ENCODE data around the gene LRRC9.
"Not testable (repeated sequence)": the region's sequence is repeated elsewhere in the genome, so short reads cannot be mapped to it uniquely, and the experiment has no call there.

The LRRC9 gene

DNA sequence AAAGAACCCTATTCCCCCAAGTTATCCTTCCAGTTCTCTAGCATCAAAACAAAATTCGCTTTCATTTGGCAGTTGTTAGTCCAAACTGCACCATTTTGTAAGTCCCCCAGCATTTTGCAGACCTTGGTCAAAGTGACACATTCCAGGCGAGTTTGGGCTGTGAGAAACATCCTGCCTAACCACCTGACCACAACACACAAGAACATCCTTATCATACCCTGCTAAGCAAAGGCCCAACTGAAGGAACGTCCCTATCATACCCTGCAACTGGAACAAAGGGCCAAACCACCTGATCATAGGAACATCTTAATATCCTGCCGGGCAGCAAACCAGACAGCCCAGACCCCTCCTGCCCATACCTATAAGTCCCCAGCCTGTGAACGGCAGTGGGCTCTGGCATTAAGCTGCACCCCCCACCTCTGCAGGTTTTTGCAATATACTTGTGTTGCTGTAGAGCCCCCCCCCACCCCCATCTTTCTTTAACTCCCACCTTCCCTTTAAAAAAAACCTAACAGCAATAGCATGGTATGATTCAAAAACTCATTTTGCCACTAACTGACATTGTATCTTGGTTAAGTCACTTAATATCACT lies 174.5 kb downstream of the LRRC9 start:
- no peak for DNase-seq
- intact Hi-C loops (cut with DNase I) = loop anchor here (5.0 kb wide), 2 partner anchors 73 to 153 kb away; partner anchors contain the start of genes DHRS7 and PPM1A

DNA sequence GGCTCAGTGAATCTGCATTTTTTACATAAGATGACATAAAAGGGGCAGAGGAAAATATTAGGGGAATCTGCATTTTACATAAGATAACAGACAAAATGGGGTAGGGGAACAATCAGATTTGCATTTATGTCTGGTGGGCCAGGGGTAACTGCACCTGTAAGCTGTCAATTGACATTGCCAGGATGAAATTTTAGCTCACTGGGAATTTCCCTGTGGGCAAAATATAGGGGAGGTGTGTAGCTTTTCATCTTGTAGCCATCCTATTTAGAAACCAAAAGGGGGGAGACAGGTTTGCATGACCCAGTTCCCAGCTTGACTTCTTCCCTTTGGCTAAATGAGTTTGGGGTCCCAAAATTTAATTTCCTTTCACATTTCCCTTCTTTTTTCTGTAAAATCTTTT lies 175.3 kb downstream of the LRRC9 start:
- intact Hi-C loops (cut with DNase I) = no loop called here

DNA sequence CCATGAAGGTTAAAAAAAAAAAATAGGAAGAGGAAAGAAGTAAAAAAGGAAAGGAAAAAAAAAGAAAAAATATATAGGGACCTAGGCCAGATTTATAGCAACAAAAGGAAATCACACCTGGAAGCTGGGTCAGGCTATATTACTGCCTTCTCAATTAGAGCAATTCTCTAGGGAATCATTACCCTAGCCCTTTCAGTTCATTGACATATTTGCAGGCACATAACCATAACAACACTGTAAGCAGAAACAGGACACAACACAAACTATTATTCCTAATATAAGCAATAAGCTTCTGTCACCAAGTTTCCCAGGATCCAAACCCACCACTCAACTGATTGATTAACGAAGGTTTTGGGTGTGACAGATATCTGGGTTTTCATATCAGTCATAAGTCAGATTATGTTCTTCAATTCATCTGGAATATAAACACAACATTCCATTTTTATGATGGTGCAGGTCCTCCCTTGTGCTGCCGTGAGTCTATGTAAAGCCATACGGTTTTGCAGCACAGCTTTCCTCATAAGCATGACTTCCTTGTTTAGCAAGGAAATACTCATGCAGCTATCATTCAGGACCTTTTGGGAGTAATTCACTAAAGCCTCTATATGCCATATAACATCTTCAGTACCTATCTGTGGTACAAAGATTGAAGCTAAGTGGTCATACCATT lies 176.0 kb downstream of the LRRC9 start:
- intact Hi-C loops (cut with DNase I) = no loop called here
- DNase-seq = no peak

More for the DNA sequence above, 175.3 kb downstream of the LRRC9 start:
- DNase-seq = no peak

DNA sequence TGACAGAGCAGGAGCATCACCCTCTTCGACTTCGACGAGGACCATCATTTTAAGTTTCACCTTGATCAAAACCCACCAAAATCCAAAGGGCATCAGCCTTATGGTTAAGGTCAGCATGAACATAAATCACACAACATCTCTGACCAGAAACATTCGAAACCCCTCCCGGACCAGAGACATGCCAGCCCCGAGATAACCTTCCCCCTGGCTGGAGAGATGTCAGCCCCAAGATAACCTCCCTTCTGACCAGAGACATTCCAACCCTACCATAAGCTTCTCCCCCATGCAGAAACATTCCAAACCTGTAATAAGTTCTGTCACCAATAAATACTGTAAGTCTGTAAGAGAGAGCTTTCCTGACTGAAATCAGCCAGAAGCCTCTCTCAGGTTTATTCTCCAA lies 178.0 kb downstream of the LRRC9 start:
- intact Hi-C loops (cut with DNase I) = no loop called here
- DNase-seq = no peak

DNA sequence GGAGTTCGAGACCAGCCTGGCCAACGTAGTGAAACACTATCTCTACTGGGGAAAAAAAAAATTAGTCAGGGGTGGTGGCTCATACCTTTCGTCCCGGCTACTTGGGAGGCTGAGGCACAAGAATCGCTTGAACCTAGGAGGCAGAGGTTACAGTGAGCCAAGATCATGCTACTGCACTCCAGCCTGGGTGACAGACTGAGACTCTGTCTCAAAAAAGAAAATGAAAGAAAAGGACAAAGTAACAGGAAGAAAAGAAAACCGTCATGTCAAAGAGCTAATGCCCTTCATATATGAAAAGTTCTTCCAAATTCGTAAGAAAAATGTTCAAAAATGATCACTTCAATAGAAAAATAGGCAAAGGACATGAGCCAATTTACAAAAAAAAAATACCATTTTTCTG lies 179.9 kb downstream of the LRRC9 start:
- intact Hi-C loops (cut with DNase I) = not testable (repeated sequence)

DNA sequence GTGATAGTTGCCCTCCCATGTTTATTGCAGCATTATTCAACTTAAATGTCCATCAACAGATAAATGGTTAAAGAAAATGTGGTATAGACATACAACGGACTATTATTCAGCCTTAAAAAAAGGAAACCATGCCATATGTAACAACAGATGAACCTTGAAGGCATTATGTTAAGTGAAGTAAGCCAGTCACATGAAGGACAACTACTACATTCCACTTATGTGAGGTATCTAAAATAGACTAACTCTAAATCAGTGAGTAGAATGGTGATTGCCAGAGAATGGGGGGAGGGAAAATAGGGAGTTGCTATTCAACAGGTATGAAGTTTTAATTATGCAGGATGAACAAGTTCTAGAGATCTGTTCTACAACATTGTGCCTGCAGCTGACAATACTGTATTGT lies 181.8 kb downstream of the LRRC9 start:
- no peak for DNase-seq
- intact Hi-C loops (cut with DNase I) = no loop called here

More for the DNA sequence above, 179.9 kb downstream of the LRRC9 start:
- not testable (repeated sequence) for DNase-seq

DNA sequence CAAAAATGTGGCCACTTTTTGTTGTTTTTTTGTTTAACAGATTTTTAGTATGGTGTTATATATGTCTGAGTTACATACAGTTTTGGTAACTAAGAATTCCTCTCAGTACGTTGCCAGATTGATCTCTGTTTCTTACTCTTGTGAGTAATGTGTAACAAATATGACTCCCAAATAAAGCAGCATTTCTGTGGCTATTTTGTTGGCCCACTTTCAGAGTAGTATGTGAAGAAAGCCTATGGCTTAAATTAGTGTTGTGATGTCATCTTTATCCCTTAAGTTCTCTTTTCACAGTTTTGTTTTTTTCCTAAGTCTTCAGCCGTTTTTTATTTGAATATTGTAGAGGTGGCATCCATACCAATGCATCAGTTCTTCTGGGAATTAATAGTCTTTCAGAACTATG lies 182.4 kb downstream of the LRRC9 start:
- DNase-seq = no peak
- intact Hi-C loops (cut with DNase I) = no loop called here

DNA sequence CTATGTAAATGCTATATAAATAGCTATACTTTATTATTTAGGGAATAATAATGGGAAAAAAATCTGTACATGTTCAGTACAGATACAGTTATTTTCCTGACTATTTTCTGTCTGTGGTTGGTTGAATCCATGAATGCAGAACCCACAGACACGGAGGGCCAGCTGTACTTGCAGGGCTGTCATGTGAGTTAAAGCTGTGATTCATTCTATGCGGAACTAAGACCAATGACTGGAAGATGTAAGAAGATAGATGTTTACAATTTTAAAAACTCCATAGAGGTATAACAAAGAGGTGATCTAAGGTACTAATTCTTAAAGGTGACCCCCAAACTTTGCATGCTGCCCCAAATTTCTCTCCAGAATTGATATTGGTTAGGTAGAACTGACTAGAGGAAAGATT lies 186.4 kb downstream of the LRRC9 start:
- intact Hi-C loops (cut with DNase I) = no loop called here
- DNase-seq = peak in 25 of 42 donors; percentile 6 to 70 (median 23)

DNA sequence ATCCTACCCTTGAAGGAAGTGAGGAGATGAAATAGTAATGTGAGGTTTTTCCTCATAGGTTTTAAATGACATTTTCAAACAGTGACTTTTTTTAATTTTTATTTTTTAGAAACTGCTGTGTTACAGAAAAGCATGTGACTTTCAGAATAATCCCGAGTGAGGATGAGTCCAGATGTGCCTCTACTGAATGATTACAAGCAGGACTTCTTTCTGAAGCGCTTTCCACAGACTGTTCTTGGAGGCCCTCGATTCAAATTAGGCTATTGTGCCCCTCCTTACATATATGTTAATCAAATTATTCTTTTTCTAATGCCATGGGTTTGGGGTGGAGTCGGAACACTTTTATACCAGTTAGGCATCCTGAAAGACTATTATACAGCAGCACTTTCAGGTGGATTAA lies 187.5 kb downstream of the LRRC9 start:
- DNase-seq = no peak
- intact Hi-C loops (cut with DNase I) = no loop called here

DNA sequence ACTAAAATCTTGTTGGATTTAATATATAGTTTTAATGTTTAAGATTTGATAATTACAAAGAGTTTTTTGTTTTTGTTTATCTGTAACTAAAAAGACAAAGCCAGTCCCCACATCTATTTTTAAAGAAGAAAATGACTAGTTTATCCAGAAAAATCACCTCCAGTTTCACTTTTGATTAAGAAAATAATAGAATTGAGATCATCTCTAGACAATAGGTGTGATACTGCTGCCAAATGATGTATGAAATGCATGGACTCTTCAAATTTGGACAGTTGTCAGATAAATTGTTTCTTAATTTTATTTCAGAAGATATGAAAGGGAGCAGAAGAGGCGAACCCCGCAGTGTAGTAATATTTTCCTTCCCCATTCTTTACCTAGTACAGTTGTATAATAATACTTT lies 191.8 kb downstream of the LRRC9 start:
- no peak for DNase-seq
- intact Hi-C loops (cut with DNase I) = no loop called here
